Fibroblast of the aortic adventitia (primary cell): ENCODE results near the gene SMC3. TPM values are rescaled to one million over a fixed set of nuclear protein-coding genes. Genes with fewer than 3 reads are reported as not detected.
"Not testable (repeated sequence)": the region's sequence is repeated elsewhere in the genome, so short reads cannot be mapped to it uniquely, and the experiment has no call there.

Experiments
- DNase-seq: peaks from one replicate; pipeline ENCODE4 v3.0.0-alpha.2; 2010; ENCODE audit warnings: low read depth
- H3K4me3 ChIP-seq: 2 replicates; pipeline ENCODE4 v1.5.1; 2011; ENCODE audit warnings: low read depth, mild to moderate bottlenecking, control low read depth, low read length, moderate library complexity
- CTCF ChIP-seq: IDR thresholded peaks from 2 replicates; pipeline ENCODE4 v1.5.1; 2011; ENCODE audit warnings: mild to moderate bottlenecking, low read length, control low read depth, inconsistent platforms; ENCODE audit not compliant: insufficient read depth
- total RNA-seq: library from RNA; depleted of rRNA; stranded (reverse); fragments of >200 nt; gene quantifications from 2 replicates; pipeline ENCODE4 v1.2.3, GENCODE V29; 2012; ENCODE audit warnings: low replicate concordance

Gene SMC3
- total RNA-seq, 1 donor = 49.3 TPM

- no peak for TF ChIP-seq CTCF
These were observed 50.7 kb downstream of the SMC3 start for GRCh38 chr10:110618230-110618610.

GRCh38 chr10:110619514-110620397 is 52.3 kb downstream of the SMC3 start:
- no peak overlapping the region for H3K4me3 ChIP-seq
- TF ChIP-seq CTCF = no peak
- no peak for DNase-seq

More at GRCh38 chr10:110618230-110618610, 50.7 kb downstream of the SMC3 start:
- no peak for DNase-seq
- H3K4me3 ChIP-seq = no peak overlapping the region

GRCh38 chr10:110620398-110620719 is 52.9 kb downstream of the SMC3 start:
- TF ChIP-seq CTCF = no peak
- no peak for DNase-seq
- no peak overlapping the region for H3K4me3 ChIP-seq

GRCh38 chr10:110623316-110623715 is 55.8 kb downstream of the SMC3 start:
- H3K4me3 ChIP-seq, DNase-seq: not testable (repeated sequence)

GRCh38 chr10:110625356-110625894 is 57.9 kb downstream of the SMC3 start:
- TF ChIP-seq CTCF = no peak
- H3K4me3 ChIP-seq = no peak overlapping the region
- DNase-seq = no peak

- TF ChIP-seq CTCF = no peak
- no peak overlapping the region for H3K4me3 ChIP-seq
- DNase-seq = no peak
These were observed 58.7 kb downstream of the SMC3 start for GRCh38 chr10:110625951-110626855.

- TF ChIP-seq CTCF = no peak
- H3K4me3 ChIP-seq = no peak overlapping the region
These were observed 60.7 kb downstream of the SMC3 start for GRCh38 chr10:110628161-110628560.

More at GRCh38 chr10:110628161-110628560, 60.7 kb downstream of the SMC3 start:
- DNase-seq = no peak
